Measurements from ENCODE around the gene FCN3.

DNA sequence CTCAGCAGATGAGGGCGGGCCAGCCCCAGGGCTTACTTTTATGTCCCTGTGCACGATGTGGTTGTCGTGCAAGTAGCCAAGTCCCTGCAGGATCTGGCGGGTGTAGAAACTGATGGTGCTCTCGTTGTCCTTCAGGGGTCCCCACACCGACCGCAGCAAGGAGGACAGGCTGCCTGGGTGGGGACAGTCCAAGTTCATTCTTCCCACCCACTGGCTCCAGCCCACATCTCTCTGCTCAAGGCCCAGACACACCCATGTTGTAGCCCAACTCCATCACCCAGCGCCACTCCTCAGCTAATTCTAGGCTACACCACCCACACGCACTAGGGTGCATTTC, 14.8 kb downstream of the FCN3 start:
- TF ChIP-seq, protein P1, sequence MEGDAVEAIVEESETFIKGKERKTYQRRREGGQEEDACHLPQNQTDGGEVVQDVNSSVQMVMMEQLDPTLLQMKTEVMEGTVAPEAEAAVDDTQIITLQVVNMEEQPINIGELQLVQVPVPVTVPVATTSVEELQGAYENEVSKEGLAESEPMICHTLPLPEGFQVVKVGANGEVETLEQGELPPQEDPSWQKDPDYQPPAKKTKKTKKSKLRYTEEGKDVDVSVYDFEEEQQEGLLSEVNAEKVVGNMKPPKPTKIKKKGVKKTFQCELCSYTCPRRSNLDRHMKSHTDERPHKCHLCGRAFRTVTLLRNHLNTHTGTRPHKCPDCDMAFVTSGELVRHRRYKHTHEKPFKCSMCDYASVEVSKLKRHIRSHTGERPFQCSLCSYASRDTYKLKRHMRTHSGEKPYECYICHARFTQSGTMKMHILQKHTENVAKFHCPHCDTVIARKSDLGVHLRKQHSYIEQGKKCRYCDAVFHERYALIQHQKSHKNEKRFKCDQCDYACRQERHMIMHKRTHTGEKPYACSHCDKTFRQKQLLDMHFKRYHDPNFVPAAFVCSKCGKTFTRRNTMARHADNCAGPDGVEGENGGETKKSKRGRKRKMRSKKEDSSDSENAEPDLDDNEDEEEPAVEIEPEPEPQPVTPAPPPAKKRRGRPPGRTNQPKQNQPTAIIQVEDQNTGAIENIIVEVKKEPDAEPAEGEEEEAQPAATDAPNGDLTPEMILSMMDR (IDR thresholded peaks at IDR 0.05; ENCODE audit: low read depth, low read length): no peak
- no peak for TF ChIP-seq EZH2phosphoT487 (IDR thresholded peaks at IDR 0.05; ENCODE audit: low read depth)

Measured in OCI-LY3 (cell line).